Pancreas (tissue), 10 donors: ENCODE data around the gene FHDC1. TPM values are rescaled to one million over a fixed set of nuclear protein-coding genes. Genes with fewer than 3 reads are reported as not detected.

Source experiments
- ATAC-seq, 4 donors: fragments of 200-7000 bp; cut with Tn5 transposase; one replicate each; pipeline versions ENCODE4 v1.8.0 to v1.9.1; 2020; ENCODE audit warnings: mild to moderate bottlenecking in 4 of 4, moderate library complexity in 4 of 4
- DNase-seq, 6 donors: peaks; one replicate each; pipeline ENCODE4 v3.0.0-alpha.2; 2020
- FAIRE-seq: peaks from 2 replicates; lab custom pipeline; 2012; peaks lifted over from hg19 to GRCh38; lab: Jason Lieb, UNC
- H3K27ac ChIP-seq, 4 donors: fragments of 200-600 bp; sonication (generic); 1 replicate in 3 of 4; 2 replicates in 1 of 4; pipeline versions ENCODE4 v1.5.0 to v1.8.0; 2020
- H3K27me3 ChIP-seq, 4 donors: fragments of 200-600 bp; one replicate each; pipeline ENCODE4 v1.8.0; 2021
- H3K36me3 ChIP-seq, 3 donors: fragments of 200-600 bp; sonication (generic) in 1 of 3; one replicate each; pipeline versions ENCODE4 v1.5.0 to v1.8.0; 2020 to 2021
- H3K4me1 ChIP-seq, 3 donors: fragments of 200-600 bp; one replicate each; pipeline ENCODE4 v1.8.0; 2021
- H3K4me3 ChIP-seq, 4 donors: fragments of 200-600 bp; sonication (generic) in 2 of 4; one replicate each; pipeline versions ENCODE4 v1.5.0 to v1.8.0; 2020 to 2021
- H3K9me3 ChIP-seq, 4 donors: fragments of 200-600 bp; one replicate each; pipeline ENCODE4 v1.8.0; 2021
- CTCF ChIP-seq, 4 donors: fragments of 200-600 bp; sonication (generic) in 3 of 4; IDR thresholded peaks; one replicate each; pipeline versions ENCODE4 v1.5.0 to v1.8.0; 2021; ENCODE audit warnings: antibody characterized with exemption in 4 of 4
- WGBS, 2 donors: extraction: QIAGEN DNeasy Blood & Tissue Kit; methylation state at CpG; one replicate each; pipeline ENCODE4 v1.1.7; 2013; 5-methylcytosine and 5-hydroxymethylcytosine counted together
- intact Hi-C, 3 donors: fragments of 100-400 bp; cut with DNase I; formaldehyde crosslinking; loops; one replicate each; pipeline versions ENCODE4 v1.11.1 to v1.14.2; 2022
- polyA plus RNA-seq, 2 donors: library from polyadenylated mRNA; stranded (reverse); fragments of 200-250 nt; gene quantifications; one replicate each; pipeline ENCODE4 v1.2.3, GENCODE V29; 2013
- total RNA-seq, 6 donors: library from RNA; stranded (reverse); fragmentation: NEBNext Ultra II Directional in 4 of 6; extraction: Animal tissue kit (Norgen Biotek cat#: 25700) in 4 of 6; gene quantifications; one replicate each; pipeline versions ENCODE4 v1.2.1 to v1.2.4, GENCODE V29; 2021 to 2023
- donor health status: healthy with polysubstance abuse.
- donor health status: DM: no; HTN: no; CAD: no; lungs with moderate emphysema.
- donor health status: DM: no; HTN: no; CAD: no.
- donor health status: control.
- donor health status: control.
- donor health status: Bipolar disorder and iron deficiency.
- donor health status: DM: yes; HTN: yes; CAD: no.
- donor health status: DM: no; HTN: no; CAD: no.
- donor health status: DM: no; HTN: no; CAD: no.
- donor health status: DM: yes; HTN: yes; CAD: no.

The FHDC1 gene
- total and polyA plus RNA-seq, 8 donors = 0.68 to 1.5 (median 1.0) TPM

DNA sequence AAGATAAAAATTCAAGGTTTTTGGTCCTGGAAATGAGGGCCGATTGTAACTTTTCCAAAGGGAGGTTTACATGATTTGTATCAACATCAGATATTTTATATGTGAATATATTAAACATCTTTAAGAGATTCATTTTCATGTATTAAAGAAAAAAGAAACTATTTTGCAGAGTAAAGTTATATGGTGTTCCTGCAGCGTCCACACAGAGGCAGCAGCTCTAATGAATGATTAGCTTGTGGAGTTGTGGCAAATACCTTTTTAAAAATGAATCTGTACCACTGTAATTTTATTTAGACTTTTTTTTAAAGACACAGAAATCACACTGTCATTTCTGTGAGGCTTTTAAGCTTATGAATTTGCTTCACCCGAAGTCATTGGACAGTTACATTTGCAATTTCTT is 25.6 kb upstream of the FHDC1 start:
- WGBS, 2 donors = 79 to 96% methylated on average over 3 of the region's 3 CpGs
- H3K4me1 ChIP-seq = no peaks in the 10 kb centered on the region
- H3K27ac ChIP-seq = no peak overlapping the region
- H3K27me3 ChIP-seq = no peaks in the 10 kb centered on the region
- TF ChIP-seq CTCF (IDR thresholded peaks at IDR 0.05) = no peak
- H3K9me3 ChIP-seq = no peaks in the 10 kb centered on the region
- no peak for ATAC-seq
- H3K4me3 ChIP-seq = no peak overlapping the region
- no peak for DNase-seq
- no peak for FAIRE-seq
- intact Hi-C loops = no loop called here
- H3K36me3 ChIP-seq = peaks cover 0 to 3% (median 0%) of the 10 kb centered on the region in 3 donors

- intact Hi-C loops = no loop called here
- no peaks in the 10 kb centered on the region for H3K9me3 ChIP-seq
- H3K4me1 ChIP-seq = no peaks in the 10 kb centered on the region
- TF ChIP-seq CTCF (IDR thresholded peaks at IDR 0.05) = no peak
- ATAC-seq (no peak), FAIRE-seq (no peak), DNase-seq (no peak)
- no peak overlapping the region for H3K27ac ChIP-seq
- H3K27me3 ChIP-seq = no peaks in the 10 kb centered on the region
- WGBS, 2 donors = 76 to 80% methylated on average over 3 of the region's 3 CpGs
- H3K4me3 ChIP-seq = no peak overlapping the region
- H3K36me3 ChIP-seq = no peaks in the 10 kb centered on the region
Observed at GRCh38 chr4:152917543-152918395, 18.4 kb upstream of the FHDC1 start.

DNA sequence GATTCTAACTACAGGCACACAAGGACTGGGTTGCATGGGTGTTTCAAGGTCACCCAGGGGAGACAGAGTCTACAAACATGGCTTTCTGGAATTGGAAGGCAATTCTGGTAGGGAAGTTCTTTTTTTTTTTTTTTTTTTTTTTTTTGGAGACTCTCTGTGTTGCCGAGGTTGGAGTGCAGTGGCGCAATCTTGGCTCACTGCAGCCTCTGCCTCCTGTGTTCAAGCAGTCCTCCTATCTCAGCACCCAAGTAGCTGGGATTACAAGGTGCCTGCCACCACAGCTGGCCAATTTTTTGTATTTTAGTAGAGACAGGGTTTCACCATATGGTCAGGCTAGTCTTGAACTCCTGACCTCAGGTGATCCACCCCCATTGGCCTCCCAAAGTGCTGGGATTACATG is 16.3 kb upstream of the FHDC1 start:
- FAIRE-seq = no peak
- no peak for DNase-seq
- Histone ChIP-seq H3K27me3 (no peaks in the 10 kb centered on the region), H3K27ac (no peak overlapping the region), H3K4me3 (no peak overlapping the region), H3K36me3 (no peaks in the 10 kb centered on the region), H3K4me1 (no peaks in the 10 kb centered on the region), H3K9me3 (no peaks in the 10 kb centered on the region)
- 93 to 100% methylated on average over 2 of the region's 2 CpGs for whole genome bisulfite sequencing, 2 donors
- no peak for ATAC-seq
- intact Hi-C loops = no loop called here
- TF ChIP-seq CTCF (IDR thresholded peaks at IDR 0.05) = no peak

DNA sequence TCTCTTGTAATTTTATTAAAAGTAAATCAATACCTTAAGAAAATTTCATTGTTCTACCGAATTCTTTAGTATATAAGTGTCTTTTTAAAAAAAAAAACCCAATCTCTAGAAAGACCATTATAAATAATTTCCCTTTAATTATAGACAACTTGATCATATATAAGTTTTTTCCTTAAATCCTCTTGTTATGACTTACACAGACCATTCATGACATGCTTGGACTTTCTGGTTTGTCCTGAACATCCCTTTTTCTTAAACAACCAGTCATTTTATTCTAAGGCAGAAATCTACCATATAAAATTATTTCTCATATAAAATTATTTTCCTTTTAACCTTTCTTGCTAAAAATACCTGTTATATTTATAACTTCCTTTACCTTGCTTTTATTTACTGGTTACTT is 15.4 kb upstream of the FHDC1 start:
- no peak for ATAC-seq
- Histone ChIP-seq H3K4me3 (no peak overlapping the region), H3K27me3 (no peaks in the 10 kb centered on the region), H3K9me3 (no peaks in the 10 kb centered on the region), H3K4me1 (no peaks in the 10 kb centered on the region), H3K27ac (no peak overlapping the region), H3K36me3 (no peaks in the 10 kb centered on the region)
- 44 to 69% methylated on average over 1 of the region's 1 CpG for WGBS, 2 donors
- FAIRE-seq = peak; percentile 47
- TF ChIP-seq CTCF (IDR thresholded peaks at IDR 0.05) = no peak
- DNase-seq = no peak
- intact Hi-C loops = no loop called here

DNA sequence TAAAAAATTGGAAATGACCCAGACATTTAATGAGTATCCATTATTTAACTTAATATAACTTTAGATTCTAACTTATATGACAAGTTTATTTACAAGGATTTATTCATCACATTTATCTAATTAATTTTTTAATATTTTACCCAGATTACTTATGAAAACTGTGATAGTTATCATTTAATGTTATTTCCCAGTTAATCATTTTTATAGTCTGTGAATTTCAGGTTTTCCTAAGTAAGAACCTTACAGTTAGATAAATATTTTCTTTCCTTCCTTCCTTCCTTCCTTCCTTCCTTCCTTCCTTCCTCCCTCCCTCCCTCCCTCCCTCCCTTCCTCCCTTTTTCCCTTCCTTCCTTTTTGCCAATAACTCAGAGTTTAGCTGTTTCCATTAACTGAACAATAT is 14.8 kb upstream of the FHDC1 start:
- Histone ChIP-seq H3K36me3 (no peaks in the 10 kb centered on the region), H3K4me3 (no peak overlapping the region), H3K9me3 (no peaks in the 10 kb centered on the region), H3K27me3 (no peaks in the 10 kb centered on the region), H3K27ac (no peak overlapping the region), H3K4me1 (no peaks in the 10 kb centered on the region)
- TF ChIP-seq CTCF (IDR thresholded peaks at IDR 0.05) = no peak
- ATAC-seq = no peak
- no peak for DNase-seq
- FAIRE-seq = no peak
- intact Hi-C loops = no loop called here
